Measurements from ENCODE around the gene ICE1.

DNA sequence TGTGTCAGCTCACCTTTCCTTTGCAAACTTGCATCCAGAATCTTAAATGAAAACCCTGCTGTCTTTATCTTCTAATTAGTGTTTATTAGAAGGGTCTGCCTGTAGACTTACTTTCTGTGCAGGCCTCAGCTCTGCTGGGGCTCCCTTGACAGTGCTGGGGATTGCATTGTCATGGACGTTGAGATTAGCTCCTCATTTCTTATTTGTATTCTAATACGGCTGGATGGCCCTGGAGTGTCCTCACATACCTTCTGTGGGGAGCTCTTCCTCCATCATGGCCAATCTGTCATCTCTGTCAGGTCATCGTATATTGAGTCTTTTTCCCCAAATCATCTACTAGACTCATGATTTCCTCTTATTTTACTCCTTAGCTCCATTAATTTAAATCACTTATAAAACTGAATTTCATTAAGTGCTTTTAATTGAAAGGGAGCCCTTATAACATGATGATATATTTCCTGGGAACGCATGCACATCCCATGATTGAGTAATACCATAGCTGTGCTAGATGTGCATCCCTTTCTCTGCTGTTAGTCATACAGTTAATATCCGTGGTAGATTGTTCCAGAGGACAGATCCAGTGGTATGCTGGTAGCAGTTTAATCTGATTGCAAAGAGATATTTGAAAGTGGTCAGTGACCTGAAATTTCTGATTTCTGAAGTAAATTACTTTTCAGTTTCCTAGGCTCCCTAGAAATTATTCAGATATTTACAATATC lies 61.6 kb downstream of the ICE1 start:
- no peak for TF ChIP-seq CHD4 (IDR thresholded peaks at IDR 0.05; ENCODE audit: borderline replicate concordance)
- no peak for TF ChIP-seq BHLHE40 (IDR thresholded peaks at IDR 0.05; ENCODE audit: low read depth, low read length)
- no peak for TF ChIP-seq POLR2A (IDR thresholded peaks at IDR 0.05; ENCODE audit: low read length)
- no peak for TF ChIP-seq KDM1A (IDR thresholded peaks at IDR 0.05; ENCODE audit: low read depth)
- no peak for TF ChIP-seq CTCF (IDR thresholded peaks at IDR 0.05)
- TF ChIP-seq NFE2L2 (conservative IDR thresholded peaks at IDR 0.05; ENCODE audit: low read length) = no peak
- TF ChIP-seq ESRRA (IDR thresholded peaks at IDR 0.05; ENCODE audit: borderline replicate concordance, low read length) = no peak
- TF ChIP-seq CHD2 (IDR thresholded peaks at IDR 0.05; ENCODE audit: low read length, partially characterized antibody) = no peak
- no peak for TF ChIP-seq EP300 (IDR thresholded peaks at IDR 0.05)
- no peak for TF ChIP-seq MAZ (IDR thresholded peaks at IDR 0.05; ENCODE audit: borderline replicate concordance, low read depth, low read length)
- TF ChIP-seq EHMT2 (IDR thresholded peaks at IDR 0.05; ENCODE audit: low read depth) = no peak

All from A549 (cell line).